ENCODE data around the gene SIRT1.
"Not testable (repeated sequence)": the region's sequence is repeated elsewhere in the genome, so short reads cannot be mapped to it uniquely, and the experiment has no call there.

SIRT1 gene

GRCh38 chr10:67877421-67877820 is 7.0 kb upstream of the SIRT1 start:
- DNase-seq, result not testable (repeated sequence)

- no peak for DNase-seq
These were observed 6.3 kb upstream of the SIRT1 start for GRCh38 chr10:67878133-67878532.

GRCh38 chr10:67883710-67884312 is 645 bp upstream of the SIRT1 start:
- no peak for DNase-seq

GRCh38 chr10:67884842-67885670 is 600 bp downstream of the SIRT1 start:
- DNase-seq, result peak; percentile 70

GRCh38 chr10:67893637-67894036 is 9.2 kb downstream of the SIRT1 start:
- DNase-seq, result no peak

GRCh38 chr10:67903581-67903980 is 19.1 kb downstream of the SIRT1 start:
- DNase-seq, result no peak

- DNase-seq, result no peak
These were observed 28.0 kb downstream of the SIRT1 start for GRCh38 chr10:67912331-67912946.

GRCh38 chr10:67914777-67915340 is 30.4 kb downstream of the SIRT1 start:
- DNase-seq, result no peak

GRCh38 chr10:67917169-67917568 is 32.7 kb downstream of the SIRT1 start:
- no peak for DNase-seq

- DNase-seq, result no peak
These were observed 33.2 kb downstream of the SIRT1 start for GRCh38 chr10:67917679-67918078.

- no peak for DNase-seq
These were observed 36.6 kb downstream of the SIRT1 start for GRCh38 chr10:67921065-67921464.

GRCh38 chr10:67923551-67923950 is 39.1 kb downstream of the SIRT1 start:
- DNase-seq, result no peak

- no peak for DNase-seq
These were observed 39.7 kb downstream of the SIRT1 start for GRCh38 chr10:67924136-67924535.

- no peak for DNase-seq
These were observed 41.1 kb downstream of the SIRT1 start for GRCh38 chr10:67925449-67926005.

GRCh38 chr10:67926951-67927350 is 42.5 kb downstream of the SIRT1 start:
- DNase-seq, result no peak

- DNase-seq, result no peak
These were observed 48.7 kb downstream of the SIRT1 start for GRCh38 chr10:67933199-67933598.

- no peak for DNase-seq
These were observed 49.9 kb downstream of the SIRT1 start for GRCh38 chr10:67934336-67934735.

GRCh38 chr10:67935223-67935622 is 50.8 kb downstream of the SIRT1 start:
- DNase-seq, result no peak

- no peak for DNase-seq
These were observed 52.0 kb downstream of the SIRT1 start for GRCh38 chr10:67936416-67936815.

GRCh38 chr10:67943917-67944316 is 59.5 kb downstream of the SIRT1 start:
- DNase-seq, result no peak

- DNase-seq, result no peak
These were observed 71.2 kb downstream of the SIRT1 start for GRCh38 chr10:67955614-67956013.

- DNase-seq, result no peak
These were observed 75.5 kb downstream of the SIRT1 start for GRCh38 chr10:67959839-67960476.

- DNase-seq, result no peak
These were observed 81.0 kb downstream of the SIRT1 start for GRCh38 chr10:67965456-67965855.
